GM20431 (cell line): ENCODE results near the gene MRPS31.

Experiments
- in situ Hi-C: fragments of 300-500 bp; cut with MseI, MboI; formaldehyde crosslinking; loops from one replicate; pipeline ENCODE4 v1.15.0; 2020; ENCODE audit warnings: low sequenced_read_pairs; ENCODE audit not compliant: unreplicated experiment

MRPS31 gene

DNA sequence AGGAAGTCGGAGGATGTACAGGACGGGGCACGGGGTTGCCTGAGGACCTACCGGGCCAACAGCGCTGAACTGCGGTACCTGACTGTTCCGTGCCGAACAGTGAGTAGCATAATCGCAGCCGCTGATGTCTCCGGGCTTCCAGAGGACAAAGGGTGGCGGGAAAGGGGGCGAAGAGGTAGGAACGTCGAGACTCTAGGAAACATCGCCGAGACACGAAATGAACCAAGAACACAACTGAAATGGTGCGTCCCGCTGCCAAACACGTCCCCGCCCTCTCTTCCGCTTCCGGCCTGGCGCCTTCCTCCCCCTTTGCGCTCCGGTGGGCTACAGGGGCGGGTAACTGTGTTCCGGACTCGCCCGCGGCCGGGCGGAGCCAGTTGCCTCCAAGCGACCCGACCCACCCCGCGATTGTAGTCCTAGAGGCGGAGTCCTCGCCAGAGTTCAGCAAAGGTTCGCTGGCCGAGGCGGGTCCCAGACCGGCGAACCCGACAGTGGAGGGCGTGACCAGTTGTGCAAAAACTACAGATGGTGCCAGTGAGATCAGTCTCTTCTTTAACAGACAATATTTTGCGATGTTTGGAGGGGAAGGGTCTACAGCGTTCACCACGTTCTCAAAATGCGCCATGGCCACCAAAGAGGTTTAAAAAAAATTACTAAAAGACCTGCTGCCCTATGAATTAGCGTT, at the start of gene MRPS31:
TSS of gene MRPS31 (minus strand) at position 257 of the 685 bp plus-strand sequence. CDS start at position 203, 54 bp downstream.
- in situ Hi-C loops, result no loop called here

GRCh38 chr13:40819797-40820315, 48.9 kb upstream of the MRPS31 start:
- in situ Hi-C loops, result no loop called here

- in situ Hi-C loops, result no loop called here
These were observed 47.9 kb upstream of the MRPS31 start for GRCh38 chr13:40818926-40819325.

GRCh38 chr13:40814803-40815202, 43.8 kb upstream of the MRPS31 start:
- in situ Hi-C loops, result no loop called here

DNA sequence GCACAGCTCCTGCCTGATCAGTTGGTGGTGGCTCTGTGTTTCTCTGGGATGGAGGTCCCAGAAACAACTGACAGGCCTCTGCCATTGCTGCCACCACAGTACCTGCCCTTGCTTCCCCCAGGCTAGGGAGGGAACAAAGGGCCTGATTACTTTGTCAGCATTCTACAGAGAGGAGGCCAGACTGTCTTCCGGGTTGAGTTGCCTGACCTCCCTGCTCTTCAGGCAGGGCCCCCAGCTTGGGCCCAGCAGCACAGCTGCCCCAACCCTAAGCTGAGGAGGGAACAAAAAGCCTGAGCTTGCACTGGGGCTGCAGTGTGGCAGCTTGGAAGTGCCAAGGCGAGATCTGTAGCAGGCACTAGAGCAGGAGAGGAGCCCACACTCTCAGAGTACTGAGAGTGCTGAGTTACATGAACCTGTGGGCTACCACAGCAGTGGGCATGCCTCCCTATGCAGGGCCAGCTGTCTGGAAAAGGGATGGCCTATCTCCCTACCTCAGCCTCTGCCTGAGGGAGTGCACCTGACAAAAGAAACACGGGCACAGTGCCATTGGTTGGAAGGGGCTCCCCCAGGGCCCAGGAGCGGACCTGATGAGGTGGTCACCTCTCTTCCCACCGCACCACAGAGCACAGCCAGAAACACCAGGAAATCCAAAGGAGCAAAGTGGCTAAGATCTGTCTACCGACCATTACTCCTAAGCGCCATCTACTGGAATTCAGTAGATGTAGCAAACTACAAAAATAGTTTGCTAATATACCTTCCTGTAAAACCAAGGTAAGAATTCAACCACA, 42.9 kb upstream of the MRPS31 start:
- in situ Hi-C loops, result no loop called here

GRCh38 chr13:40812724-40813445, 41.9 kb upstream of the MRPS31 start:
- in situ Hi-C loops, result no loop called here

DNA sequence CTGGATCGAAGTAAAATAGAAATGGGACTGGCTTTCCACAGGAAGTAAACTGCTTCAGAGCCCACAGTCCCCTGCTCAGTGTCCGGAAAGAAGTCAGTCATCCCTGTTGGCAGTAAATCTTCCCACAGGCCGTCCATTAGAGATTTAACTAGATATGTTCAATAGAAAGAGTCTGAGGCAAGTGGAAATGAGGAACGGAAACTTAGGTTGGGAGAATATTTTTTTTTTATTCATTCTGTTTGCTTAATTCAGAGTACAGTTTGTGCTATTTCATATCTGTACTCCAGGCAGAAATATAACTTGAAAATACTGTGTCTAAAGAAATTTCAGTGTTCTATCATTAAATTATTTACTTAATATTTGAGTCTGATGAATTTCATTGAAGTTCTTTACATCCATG, 41.1 kb upstream of the MRPS31 start:
- in situ Hi-C loops, result no loop called here

DNA sequence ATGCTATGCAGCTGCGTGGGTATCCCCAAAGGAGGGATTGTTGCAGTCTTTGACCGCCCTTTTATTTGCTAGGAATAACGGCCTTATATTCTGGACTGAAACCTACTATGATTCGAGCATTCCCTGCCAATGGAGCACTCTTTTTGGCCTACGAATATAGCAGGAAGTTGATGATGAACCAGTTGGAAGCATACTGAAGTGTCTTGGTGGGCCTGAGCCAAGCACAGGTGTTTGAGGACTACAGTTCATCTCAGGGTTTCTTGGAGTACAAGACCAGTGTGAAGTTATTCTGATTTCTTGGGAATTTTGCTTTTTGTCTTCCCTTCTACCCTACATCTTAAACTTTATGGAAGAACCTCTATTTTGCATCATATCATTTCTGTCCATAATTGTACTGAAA, 38.5 kb upstream of the MRPS31 start:
- in situ Hi-C loops, result no loop called here

DNA sequence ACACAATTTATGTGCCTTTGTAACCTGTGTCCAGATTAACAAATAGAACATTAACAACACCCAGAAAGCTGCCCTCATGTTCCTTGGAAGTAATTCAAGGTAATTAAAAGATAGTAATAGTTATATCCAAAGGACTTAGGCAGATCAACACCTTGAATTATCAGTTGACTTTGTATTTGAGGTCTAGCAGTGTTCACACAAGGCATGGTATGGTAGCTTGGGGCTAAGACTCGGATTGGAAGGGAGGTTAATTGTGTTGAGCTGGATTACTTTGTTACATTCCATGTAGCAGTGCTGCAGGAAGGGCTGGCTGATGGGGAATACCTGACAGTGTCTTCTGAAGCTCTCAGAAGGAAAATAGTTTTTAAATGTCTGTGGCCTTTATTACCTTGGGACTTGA, 35.3 kb upstream of the MRPS31 start:
- in situ Hi-C loops, result no loop called here

DNA sequence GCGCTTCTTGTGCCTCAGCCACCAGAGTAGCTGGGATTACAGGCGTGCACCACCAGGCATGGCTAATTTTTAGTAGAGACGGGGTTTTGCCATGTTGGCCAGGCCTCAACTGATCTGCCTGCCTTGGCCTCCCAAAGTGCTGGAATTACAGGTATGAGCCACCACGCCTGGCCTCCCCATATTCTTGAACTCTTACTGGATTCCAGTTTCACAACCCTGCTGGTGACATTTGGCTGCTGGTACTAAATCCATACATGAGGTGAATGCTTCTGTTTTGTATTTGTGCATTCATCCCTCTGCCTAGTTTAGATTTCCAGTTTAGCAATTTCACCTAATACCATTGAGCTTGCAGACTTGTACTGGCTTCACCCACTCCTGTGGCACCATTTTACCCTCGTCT, 32.3 kb upstream of the MRPS31 start:
- in situ Hi-C loops, result no loop called here

DNA sequence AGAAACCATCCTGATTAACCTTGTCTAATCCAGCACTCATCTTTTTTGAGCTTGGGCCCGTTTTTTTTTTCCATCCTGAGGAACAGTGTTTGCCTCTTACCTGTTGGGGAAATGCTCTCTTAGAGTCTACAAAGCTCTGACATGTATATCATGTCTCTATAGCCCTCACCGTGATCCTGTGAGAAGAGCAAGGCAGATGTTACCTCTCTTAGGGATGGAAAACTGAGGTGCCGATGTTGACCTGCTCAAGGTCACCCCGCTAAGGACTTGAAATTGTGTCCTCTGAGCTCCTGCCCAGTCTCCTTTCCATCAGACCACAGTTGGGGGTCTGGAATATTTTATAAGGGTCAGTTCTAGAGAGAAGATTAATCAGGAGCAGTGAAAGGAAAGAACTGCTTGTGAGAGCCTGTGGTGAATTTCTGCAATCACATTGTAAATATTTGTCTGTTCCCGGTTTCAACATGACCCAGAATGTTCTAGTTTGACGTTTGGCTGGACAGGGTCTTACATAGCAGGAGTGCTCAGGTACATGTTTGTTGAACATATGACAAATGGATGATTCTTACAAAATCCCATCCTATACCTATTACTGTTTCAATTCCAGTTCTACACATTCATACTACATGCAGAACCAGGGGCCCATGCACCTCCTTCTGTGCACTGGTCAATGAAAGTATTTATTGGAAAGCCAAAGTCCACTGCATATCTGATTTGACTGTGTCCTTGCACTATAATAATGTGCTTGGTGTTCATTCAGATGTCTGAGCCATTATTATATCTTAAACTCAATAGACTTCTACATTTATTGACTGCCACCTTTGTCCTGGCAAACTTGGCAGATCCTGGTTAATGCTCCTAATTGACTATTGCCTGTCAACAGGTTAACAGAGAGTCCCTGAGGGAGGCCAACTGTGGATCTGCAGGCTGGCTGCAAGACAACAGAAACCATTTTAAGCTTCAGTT, 30.5 kb upstream of the MRPS31 start:
- in situ Hi-C loops, result no loop called here

DNA sequence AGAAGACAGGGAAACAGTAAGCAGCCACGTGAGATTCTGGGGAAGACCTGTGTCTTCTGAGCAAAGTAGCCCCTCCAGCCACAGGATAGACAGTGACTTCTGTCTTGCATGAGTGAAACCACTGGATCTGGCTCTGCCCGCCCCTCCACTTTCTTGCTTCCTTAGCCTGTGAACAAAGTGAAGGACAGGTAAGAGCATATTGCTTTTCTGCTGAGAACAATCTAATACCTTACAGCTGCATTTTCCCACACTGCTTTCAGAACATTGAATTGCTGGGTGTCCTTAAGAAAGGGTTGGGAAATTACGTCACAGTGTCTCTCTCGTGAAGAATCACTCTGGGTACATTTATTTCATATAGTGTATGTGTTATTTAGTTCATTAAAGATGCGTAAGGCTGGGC, 29.6 kb upstream of the MRPS31 start:
- in situ Hi-C loops, result no loop called here

DNA sequence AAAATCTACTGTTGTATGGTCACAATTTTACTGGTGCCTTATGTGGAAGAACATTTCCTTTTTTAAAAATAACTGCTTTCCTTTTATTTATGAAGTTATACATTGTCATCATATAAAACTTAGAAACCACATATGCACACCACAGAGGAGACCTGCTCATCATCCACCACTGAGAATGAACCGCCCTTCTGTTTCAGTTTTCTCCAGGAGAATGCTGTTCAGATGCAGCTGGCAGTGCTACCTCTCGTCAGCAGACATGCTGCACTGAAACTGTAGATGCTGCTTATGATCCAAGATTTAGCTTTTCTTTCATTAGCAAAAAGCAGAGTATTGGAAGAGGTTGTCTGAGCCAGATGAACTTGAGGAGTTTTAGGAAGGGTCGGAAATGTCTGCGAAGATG, 28.5 kb upstream of the MRPS31 start:
- in situ Hi-C loops, result no loop called here

DNA sequence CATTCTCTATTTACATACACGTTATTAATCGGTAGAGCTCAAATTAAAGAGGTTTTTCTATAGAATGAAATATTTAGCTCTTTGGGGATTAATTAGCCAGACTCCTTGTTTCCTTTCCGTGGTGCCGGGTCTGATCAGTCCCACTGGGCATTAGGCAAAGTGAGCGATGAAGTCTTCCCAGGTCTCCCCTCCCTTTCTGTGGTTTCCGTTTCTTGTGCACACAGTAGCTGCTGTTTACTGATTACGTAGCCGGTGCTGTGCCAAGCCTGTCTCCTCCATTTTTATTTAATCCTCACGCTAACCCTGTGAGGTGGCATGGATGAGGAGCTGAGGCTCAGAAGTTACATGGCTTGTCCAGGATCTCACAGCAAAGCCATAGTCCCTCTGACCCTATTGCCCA, 27.4 kb upstream of the MRPS31 start:
- in situ Hi-C loops, result no loop called here

GRCh38 chr13:40796649-40797048, 25.7 kb upstream of the MRPS31 start:
- in situ Hi-C loops, result no loop called here

DNA sequence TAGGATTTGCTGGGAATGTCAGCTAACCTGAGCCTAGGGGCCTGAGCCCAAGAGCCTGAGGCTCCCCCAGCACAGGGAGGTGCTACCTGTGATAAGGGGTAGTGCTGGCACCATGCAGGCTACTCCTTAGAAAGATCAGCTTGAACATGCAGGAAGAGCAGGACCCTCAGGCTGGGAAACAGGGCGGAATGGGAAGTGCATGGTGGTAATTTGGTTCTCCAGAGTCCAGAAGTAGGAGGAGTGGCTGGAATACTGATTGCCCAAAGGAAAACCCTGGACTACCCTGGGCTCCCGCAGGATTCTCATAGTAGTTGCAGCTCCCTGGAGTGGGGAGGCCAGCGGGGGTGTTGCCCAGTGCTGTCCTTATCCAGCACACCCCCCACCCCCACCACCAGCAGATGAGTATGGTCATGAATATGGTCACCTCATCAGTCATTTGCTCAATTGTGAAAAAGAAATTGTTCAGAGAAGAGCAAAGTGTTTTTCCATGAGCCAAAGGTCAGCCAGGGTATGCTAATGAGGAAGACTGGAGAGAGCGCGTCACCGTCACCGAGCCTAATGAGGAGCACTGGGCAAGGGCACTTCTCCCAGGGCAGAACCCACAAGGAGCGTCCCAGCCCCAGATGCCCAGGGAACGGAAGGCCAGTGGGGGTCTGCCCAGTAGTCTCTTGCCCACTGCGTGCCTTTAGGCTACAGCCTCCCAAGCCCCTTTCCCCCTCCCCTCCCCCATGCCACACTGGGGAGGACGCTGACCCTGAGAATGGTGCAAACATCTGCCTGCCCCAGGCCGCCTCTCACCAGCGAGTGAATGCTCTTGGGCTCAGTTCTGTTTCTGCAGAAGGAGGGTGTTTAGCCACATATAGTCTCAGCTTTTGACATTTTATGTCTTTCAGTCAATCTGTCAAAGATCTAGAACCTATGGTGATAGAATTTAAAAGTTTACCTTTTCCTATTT, 23.7 kb upstream of the MRPS31 start:
- in situ Hi-C loops, result no loop called here

DNA sequence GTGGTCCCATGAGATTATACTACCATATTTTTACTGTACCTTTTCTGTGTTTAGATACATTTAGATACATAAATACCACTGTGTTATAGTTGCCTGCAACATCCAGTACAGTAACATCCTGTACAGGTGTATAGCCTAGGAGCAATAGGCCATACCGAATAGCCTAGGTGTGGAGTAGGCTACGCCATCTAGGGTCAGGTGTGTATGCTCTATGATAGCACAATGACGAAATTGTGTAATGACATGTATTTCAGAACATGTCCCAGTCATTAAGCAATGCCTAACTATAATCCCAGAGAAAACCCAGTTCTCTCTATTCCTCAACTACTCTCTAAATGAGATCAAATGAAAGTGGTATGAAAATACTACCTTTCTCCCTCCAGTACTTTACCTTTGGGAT, 22.3 kb upstream of the MRPS31 start:
- in situ Hi-C loops, result no loop called here

GRCh38 chr13:40792284-40793051, 21.5 kb upstream of the MRPS31 start:
- in situ Hi-C loops, result no loop called here
